Measurements from ENCODE around the gene VPS41.

Gene VPS41

DNA sequence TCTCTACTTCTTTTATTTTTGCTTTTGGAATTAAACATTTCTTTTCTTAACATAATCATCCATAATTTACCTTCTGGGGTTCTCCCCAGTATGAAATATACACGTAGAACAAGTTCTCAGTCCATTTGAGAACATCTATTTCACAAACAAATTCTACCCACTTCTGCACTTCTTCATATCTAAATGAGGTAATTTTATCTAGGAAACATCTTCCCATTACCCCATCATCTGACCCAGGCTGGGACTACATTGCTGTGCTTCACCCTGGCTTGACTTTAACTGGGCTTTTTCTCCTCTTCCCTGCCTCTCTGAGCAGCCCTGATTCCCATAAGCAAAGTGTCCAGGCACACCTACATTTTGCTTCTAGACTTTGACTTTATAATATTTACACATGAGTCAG lies 234.5 kb downstream of the VPS41 start:
- no peak for DNase-seq (ENCODE audit: low spot score)

- DNase-seq (ENCODE audit: low spot score), result no peak
These were observed 235.2 kb downstream of the VPS41 start for GRCh38 chr7:38673795-38674194.

All from SK-N-DZ (cell line).